ENCODE results near the gene SCG5.

DNA sequence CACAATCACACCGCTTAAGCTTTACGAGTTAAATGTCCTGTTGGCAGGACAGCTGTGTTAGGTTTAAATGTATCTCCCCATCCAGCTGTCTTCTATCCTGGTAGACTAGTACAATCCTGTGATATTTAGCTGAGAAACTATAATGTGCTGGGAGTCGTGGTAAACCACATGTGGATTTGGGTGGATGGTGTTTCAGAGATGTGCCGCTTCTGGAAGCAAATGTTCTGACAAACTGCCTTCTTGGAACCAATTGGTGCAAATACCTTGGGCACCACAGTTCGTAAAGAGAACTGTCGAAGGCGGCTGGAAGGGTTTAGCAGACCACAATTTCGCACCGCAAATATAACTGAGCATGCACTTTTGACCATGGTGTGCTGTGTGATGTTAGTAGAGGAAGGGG lies 15.0 kb downstream of the SCG5 start:
- TF ChIP-seq EZH2phosphoT487 (IDR thresholded peaks at IDR 0.05; ENCODE audit: borderline replicate concordance, low read length), result no peak
- TF ChIP-seq, protein P1, sequence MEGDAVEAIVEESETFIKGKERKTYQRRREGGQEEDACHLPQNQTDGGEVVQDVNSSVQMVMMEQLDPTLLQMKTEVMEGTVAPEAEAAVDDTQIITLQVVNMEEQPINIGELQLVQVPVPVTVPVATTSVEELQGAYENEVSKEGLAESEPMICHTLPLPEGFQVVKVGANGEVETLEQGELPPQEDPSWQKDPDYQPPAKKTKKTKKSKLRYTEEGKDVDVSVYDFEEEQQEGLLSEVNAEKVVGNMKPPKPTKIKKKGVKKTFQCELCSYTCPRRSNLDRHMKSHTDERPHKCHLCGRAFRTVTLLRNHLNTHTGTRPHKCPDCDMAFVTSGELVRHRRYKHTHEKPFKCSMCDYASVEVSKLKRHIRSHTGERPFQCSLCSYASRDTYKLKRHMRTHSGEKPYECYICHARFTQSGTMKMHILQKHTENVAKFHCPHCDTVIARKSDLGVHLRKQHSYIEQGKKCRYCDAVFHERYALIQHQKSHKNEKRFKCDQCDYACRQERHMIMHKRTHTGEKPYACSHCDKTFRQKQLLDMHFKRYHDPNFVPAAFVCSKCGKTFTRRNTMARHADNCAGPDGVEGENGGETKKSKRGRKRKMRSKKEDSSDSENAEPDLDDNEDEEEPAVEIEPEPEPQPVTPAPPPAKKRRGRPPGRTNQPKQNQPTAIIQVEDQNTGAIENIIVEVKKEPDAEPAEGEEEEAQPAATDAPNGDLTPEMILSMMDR (conservative IDR thresholded peaks at IDR 0.05; ENCODE audit: low read depth, low read length), result no peak

All from PC-3 (cell line).